Keratinocyte (primary cell): ENCODE measurements around the gene CDH6. TPM values are rescaled to one million over a fixed set of nuclear protein-coding genes. Genes with fewer than 3 reads are reported as not detected.

Source experiments
- DNase-seq: peaks from one replicate; pipeline ENCODE4 v3.0.0-alpha.2; 2011; ENCODE audit warnings: low read depth, missing footprints, low spot score
- FAIRE-seq: peaks from 2 replicates; lab custom pipeline; 2011; peaks lifted over from hg19 to GRCh38; lab: Jason Lieb, UNC
- H2AFZ ChIP-seq: 2 replicates; pipeline ENCODE4 v1.6.0; 2012; ENCODE audit warnings: low read length, control low read depth, inconsistent platforms; ENCODE audit not compliant: control insufficient read depth
- H3K27ac ChIP-seq: 2 replicates; pipeline ENCODE4 v1.5.1; 2011; ENCODE audit warnings: low read length; ENCODE audit not compliant: control insufficient read depth, insufficient read depth
- H3K27me3 ChIP-seq: 3 replicates; pipeline ENCODE4 v1.6.0; 2011; ENCODE audit warnings: low read length; ENCODE audit not compliant: control insufficient read depth, insufficient read depth; ENCODE audit errors: extremely low read depth
- H3K36me3 ChIP-seq, 2 experiments: 2 replicates in 1 of 2; 3 replicates in 1 of 2; pipeline ENCODE4 v1.5.1; 2011; ENCODE audit warnings: low read length in 2 of 2, mild to moderate bottlenecking in 1 of 2; ENCODE audit not compliant: control insufficient read depth in 2 of 2, insufficient read depth in 2 of 2; ENCODE audit errors: extremely low read depth in 1 of 2
- H3K4me1 ChIP-seq: 3 replicates; pipeline ENCODE4 v1.5.1; 2011; ENCODE audit warnings: low read length; ENCODE audit not compliant: control insufficient read depth, insufficient read depth; ENCODE audit errors: extremely low read depth
- H3K4me2 ChIP-seq: 3 replicates; pipeline ENCODE4 v1.6.0; 2011; ENCODE audit warnings: low read depth, low read length; ENCODE audit not compliant: control insufficient read depth, insufficient read depth; ENCODE audit errors: extremely low read depth
- H3K4me3 ChIP-seq, 3 experiments: fragments of 200-600 bp in 1 of 3; sonication (generic) in 1 of 3; 2 replicates in 2 of 3; 3 replicates in 1 of 3; pipeline ENCODE4 v1.5.1; 2011 to 2016; ENCODE audit warnings: low read length in 3 of 3, mild to moderate bottlenecking in 3 of 3, control low read depth in 2 of 3, inconsistent platforms in 1 of 3, low read depth in 1 of 3, mixed read lengths in 1 of 3, mixed run types in 1 of 3, moderate library complexity in 1 of 3; ENCODE audit not compliant: control insufficient read depth in 2 of 3, insufficient read depth in 2 of 3; ENCODE audit errors: extremely low read depth in 1 of 3
- H3K79me2 ChIP-seq: 2 replicates; pipeline ENCODE4 v1.6.0; 2012; ENCODE audit warnings: low read length; ENCODE audit not compliant: control insufficient read depth, insufficient read depth
- H3K9ac ChIP-seq: 3 replicates; pipeline ENCODE4 v1.6.0; 2011; ENCODE audit warnings: low read length; ENCODE audit not compliant: control insufficient read depth, insufficient read depth; ENCODE audit errors: extremely low read depth
- H3K9me1 ChIP-seq: 3 replicates; pipeline ENCODE4 v1.6.0; 2011; ENCODE audit warnings: low read length; ENCODE audit not compliant: control insufficient read depth, insufficient read depth; ENCODE audit errors: extremely low read depth
- H3K9me3 ChIP-seq: 2 replicates; pipeline ENCODE4 v1.5.1; 2012; ENCODE audit warnings: low read depth, low read length; ENCODE audit not compliant: control insufficient read depth
- H4K20me1 ChIP-seq: 3 replicates; pipeline ENCODE4 v1.6.0; 2011; ENCODE audit warnings: low read length; ENCODE audit not compliant: control insufficient read depth, insufficient read depth; ENCODE audit errors: extremely low read depth
- CTCF ChIP-seq, 3 experiments: IDR thresholded peaks in 1 of 3; conservative IDR thresholded peaks in 1 of 3; optimal IDR thresholded peaks in 1 of 3; 2 replicates in 2 of 3; 3 replicates in 1 of 3; pipeline versions ENCODE3 to v1.5.1; 2011; ENCODE audit warnings: low read length in 3 of 3, mild to moderate bottlenecking in 3 of 3, moderate library complexity in 2 of 3, control low read depth in 1 of 3, inconsistent platforms in 1 of 3; ENCODE audit not compliant: insufficient read depth in 2 of 3; ENCODE audit errors: extremely low read depth in 1 of 3
- EZH2 ChIP-seq: IDR thresholded peaks from one replicate; pipeline ENCODE4 v1.6.1; 2012; ENCODE audit warnings: inconsistent platforms, mild to moderate bottlenecking, low read length, moderate library complexity
- dilution Hi-C: fragments of 300-500 bp; cut with MboI; formaldehyde crosslinking; loops from one replicate; pipeline ENCODE4 v1.7.0; 2020; ENCODE audit warnings: low sequenced_read_pairs; ENCODE audit not compliant: extremely low pct_ligation_motif_present
- polyA plus RNA-seq, 5 experiments: library from polyadenylated mRNA; depleted of rRNA in 3 of 5; stranded (reverse) in 3 of 5; stranded (forward) in 1 of 5; unstranded in 1 of 5; fragments of >200 nt; gene quantifications; 1 replicate in 1 of 5; 2 replicates in 3 of 5; 3 replicates in 1 of 5; pipeline versions ENCODE4 v1.2.1 to v1.2.3, GENCODE V29; 2011 to 2012; ENCODE audit warnings: missing spikeins in 2 of 5, low read depth in 1 of 5, low replicate concordance in 1 of 5

CDH6 gene
- polyA plus RNA-seq, 1 donor (not counting 4 experiments of a cell fraction or from before 2014, with no cell fraction given) = not detected

- no peaks in the 10 kb centered on the region for H3K27me3 ChIP-seq
- no peak for FAIRE-seq
- DNase-seq = no peak
Observed at GRCh38 chr5:31365776-31366175, 172.3 kb downstream of the CDH6 start.

GRCh38 chr5:31366941-31367340, 173.5 kb downstream of the CDH6 start:
- no peaks in the 10 kb centered on the region for H4K20me1 ChIP-seq
- H3K9ac ChIP-seq = no peak overlapping the region
- no peaks in the 10 kb centered on the region for H3K4me1 ChIP-seq
- no peaks in the 10 kb centered on the region for H3K27me3 ChIP-seq
- dilution Hi-C loops = no loop called here
- H3K4me2 ChIP-seq = no peak overlapping the region
- H3K27ac ChIP-seq = no peak overlapping the region
- H2AFZ ChIP-seq = no peak overlapping the region
- H3K79me2 ChIP-seq = no peaks in the 10 kb centered on the region
- no peak for FAIRE-seq
- H3K9me3 ChIP-seq = no peaks in the 10 kb centered on the region
- H3K9me1 ChIP-seq = no peaks in the 10 kb centered on the region
- H3K36me3 ChIP-seq = no peaks in the 10 kb centered on the region
- TF ChIP-seq EZH2 (no peak), CTCF (optimal IDR thresholded peaks at IDR 0.05 in 1 of 3, IDR thresholded peaks at IDR 0.05 in 1 of 3, conservative IDR thresholded peaks at IDR 0.05 in 1 of 3; ENCODE audit: extremely low read depth in 1 of 3, insufficient read depth in 2 of 3, low read length in 3 of 3) (no peak)
- H3K4me3 ChIP-seq = no peak overlapping the region
- DNase-seq = no peak

More at GRCh38 chr5:31365776-31366175, 172.3 kb downstream of the CDH6 start:
- no peak overlapping the region for H3K4me3 ChIP-seq
- no peak overlapping the region for H2AFZ ChIP-seq
- H3K9me1 ChIP-seq = no peaks in the 10 kb centered on the region
- H3K4me2 ChIP-seq = no peak overlapping the region
- H3K4me1 ChIP-seq = no peaks in the 10 kb centered on the region
- H3K9ac ChIP-seq = no peak overlapping the region
- H3K79me2 ChIP-seq = no peaks in the 10 kb centered on the region
- no peaks in the 10 kb centered on the region for H3K36me3 ChIP-seq
- dilution Hi-C loops = no loop called here
- H3K9me3 ChIP-seq = no peaks in the 10 kb centered on the region
- TF ChIP-seq CTCF (optimal IDR thresholded peaks at IDR 0.05 in 1 of 3, IDR thresholded peaks at IDR 0.05 in 1 of 3, conservative IDR thresholded peaks at IDR 0.05 in 1 of 3; ENCODE audit: extremely low read depth in 1 of 3, insufficient read depth in 2 of 3, low read length in 3 of 3) (no peak), EZH2 (no peak)
- H4K20me1 ChIP-seq = no peaks in the 10 kb centered on the region
- no peak overlapping the region for H3K27ac ChIP-seq
